AG09309 (cell line): ENCODE results near the gene POLR2C.

ENCODE experiments used
- DNase-seq: peaks from one replicate; pipeline ENCODE4 v3.0.0-alpha.2; 2010; ENCODE audit warnings: low read depth
- H3K4me3 ChIP-seq: 2 replicates; pipeline ENCODE4 v1.5.1; 2011; ENCODE audit warnings: mild to moderate bottlenecking, low read depth, low read length, moderate library complexity; ENCODE audit not compliant: control insufficient read depth
- TF ChIP-seq, protein P1 (sequence below): IDR thresholded peaks from 2 replicates; pipeline ENCODE4 v1.5.1; 2011; ENCODE audit warnings: mild to moderate bottlenecking, low read depth, low read length, inconsistent platforms; ENCODE audit not compliant: insufficient read depth, control insufficient read depth; ENCODE audit errors: missing control alignments

Gene POLR2C

DNA sequence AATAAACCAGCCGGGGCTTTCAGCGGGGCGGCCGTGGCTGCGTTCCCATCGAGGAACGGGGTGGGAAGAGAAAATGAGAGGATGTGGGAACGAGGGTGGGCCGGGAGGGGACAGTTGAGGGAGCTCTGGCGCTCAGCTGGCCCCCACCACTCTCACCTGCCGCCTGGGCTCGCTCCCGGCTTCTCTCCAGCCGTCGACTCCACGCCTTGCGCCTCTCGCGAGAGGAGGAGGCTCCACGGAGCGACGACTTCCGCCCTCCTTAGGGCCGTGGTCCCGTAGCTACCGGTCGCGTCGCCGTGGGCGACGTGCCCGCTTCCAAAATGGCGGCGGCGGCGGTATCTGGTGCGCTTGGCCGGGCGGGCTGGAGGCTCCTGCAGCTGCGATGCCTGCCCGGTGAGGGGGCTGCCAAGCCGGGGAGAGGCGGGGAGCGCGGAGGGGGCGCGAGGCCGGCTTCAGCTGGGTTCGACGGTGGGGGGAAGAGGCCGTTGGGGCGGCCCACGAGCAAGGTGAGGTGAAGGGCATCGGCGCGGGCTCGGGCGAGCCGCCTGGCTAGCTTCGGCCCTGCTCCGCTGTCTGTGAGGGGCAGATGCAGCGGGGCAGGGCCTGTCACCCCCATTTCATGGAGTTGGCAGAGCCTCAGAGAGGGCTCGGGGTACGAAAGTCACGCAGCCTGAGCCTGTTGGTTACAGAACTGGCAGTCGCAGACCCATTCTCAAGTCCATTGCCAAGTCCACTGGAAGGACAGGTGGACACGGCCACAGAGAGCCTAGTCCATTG lies 15.1 kb upstream of the POLR2C start, which contains the start of the genes CIAPIN1 and COQ9:
TSS of gene CIAPIN1 (minus strand) at position 200 of the 777 bp plus-strand sequence. CDS start 6,457 bp downstream, outside the sequence.
TSS of gene COQ9 (plus strand) at position 294 of the 777 bp plus-strand sequence. CDS start at position 321, 27 bp downstream.
- TF ChIP-seq, protein P1, sequence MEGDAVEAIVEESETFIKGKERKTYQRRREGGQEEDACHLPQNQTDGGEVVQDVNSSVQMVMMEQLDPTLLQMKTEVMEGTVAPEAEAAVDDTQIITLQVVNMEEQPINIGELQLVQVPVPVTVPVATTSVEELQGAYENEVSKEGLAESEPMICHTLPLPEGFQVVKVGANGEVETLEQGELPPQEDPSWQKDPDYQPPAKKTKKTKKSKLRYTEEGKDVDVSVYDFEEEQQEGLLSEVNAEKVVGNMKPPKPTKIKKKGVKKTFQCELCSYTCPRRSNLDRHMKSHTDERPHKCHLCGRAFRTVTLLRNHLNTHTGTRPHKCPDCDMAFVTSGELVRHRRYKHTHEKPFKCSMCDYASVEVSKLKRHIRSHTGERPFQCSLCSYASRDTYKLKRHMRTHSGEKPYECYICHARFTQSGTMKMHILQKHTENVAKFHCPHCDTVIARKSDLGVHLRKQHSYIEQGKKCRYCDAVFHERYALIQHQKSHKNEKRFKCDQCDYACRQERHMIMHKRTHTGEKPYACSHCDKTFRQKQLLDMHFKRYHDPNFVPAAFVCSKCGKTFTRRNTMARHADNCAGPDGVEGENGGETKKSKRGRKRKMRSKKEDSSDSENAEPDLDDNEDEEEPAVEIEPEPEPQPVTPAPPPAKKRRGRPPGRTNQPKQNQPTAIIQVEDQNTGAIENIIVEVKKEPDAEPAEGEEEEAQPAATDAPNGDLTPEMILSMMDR, result no peak
- peak; percentile 52 for DNase-seq
- H3K4me3 ChIP-seq, result peak within 1 kb of the TSS; percentile 92

DNA sequence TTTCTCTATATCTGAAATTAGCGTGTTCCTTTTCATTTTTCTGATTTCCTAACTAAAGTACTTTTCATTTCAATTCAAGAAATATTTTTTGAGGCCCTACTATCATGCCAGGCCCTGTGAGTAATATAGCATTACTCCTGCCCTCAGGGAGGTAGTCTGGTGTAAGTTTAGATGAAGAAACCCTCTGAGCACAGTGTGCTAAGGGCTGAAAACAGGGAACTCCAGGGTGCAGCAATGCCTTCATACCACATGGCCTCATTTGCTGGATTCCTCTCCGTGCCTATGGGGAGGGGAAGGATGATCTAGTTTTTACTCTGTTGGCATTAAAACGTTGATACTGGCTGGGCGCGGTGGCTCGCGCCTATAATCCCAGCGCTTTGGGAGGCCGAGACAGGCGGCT lies 10.5 kb upstream of the POLR2C start:
- DNase-seq, result no peak
- H3K4me3 ChIP-seq, result no peak overlapping the region
- TF ChIP-seq, protein P1, result no peak

DNA sequence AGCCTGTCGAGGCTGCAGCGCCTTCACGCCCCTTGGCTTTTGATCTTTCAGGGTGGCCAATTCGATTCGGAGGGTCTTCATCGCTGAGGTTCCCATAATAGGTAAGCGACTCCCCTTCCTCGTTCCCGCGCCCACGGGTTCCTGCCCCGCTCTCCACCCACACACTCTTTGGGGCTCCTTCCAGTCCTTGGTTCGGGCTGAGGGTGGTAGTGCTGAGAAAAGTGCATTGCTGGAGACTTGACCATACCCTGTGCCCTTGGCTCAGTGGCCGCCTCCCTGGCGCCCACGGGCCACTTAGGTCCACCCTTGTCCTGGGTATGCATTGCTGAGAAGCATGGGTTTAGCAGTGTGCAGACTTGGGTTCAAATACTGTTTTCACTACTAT lies 491 bp downstream of the POLR2C start:
- H3K4me3 ChIP-seq, result peak overlapping the region; percentile 85
- DNase-seq, result no peak
- TF ChIP-seq, protein P1, result no peak

- no peak for DNase-seq
- no peak overlapping the region for H3K4me3 ChIP-seq
- TF ChIP-seq, protein P1, result no peak
Measured at GRCh38 chr16:57464523-57464922, 2.0 kb downstream of the POLR2C start.

DNA sequence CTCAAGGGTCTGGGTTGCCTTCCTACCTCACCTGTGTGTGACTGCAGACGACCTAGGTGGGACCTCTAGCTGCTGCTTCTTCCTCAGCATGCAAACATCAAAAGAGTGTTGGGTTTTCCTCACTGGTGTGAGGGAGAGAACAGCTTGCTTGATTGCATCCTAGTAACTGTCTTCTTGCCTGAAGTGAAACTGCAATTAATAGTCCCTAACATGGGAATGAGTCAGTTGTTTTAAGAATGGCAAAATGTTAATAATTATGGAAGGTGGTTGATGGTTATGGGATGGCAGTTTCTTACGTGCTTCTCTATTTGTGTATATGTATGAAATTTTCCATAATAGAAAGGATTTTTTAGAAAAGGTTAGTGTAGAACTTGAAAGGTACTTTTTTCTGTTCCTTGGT lies 5.9 kb downstream of the POLR2C start:
- TF ChIP-seq, protein P1, result no peak
- no peak overlapping the region for H3K4me3 ChIP-seq
- no peak for DNase-seq

- no peak for DNase-seq
- TF ChIP-seq, protein P1, result no peak
- no peak overlapping the region for H3K4me3 ChIP-seq
Measured at GRCh38 chr16:57469046-57469445, 6.6 kb downstream of the POLR2C start.
